T1000 (cell line): ENCODE measurements around the gene APCDD1L.
"Not testable (repeated sequence)": the region's sequence is repeated elsewhere in the genome, so short reads cannot be mapped to it uniquely, and the experiment has no call there.

Experiments
- DNase-seq: peaks from one replicate; lab custom pipeline; 2025; ENCODE audit warnings: mixed read lengths; lab: John Stamatoyannopoulos, UW

The APCDD1L gene

DNA sequence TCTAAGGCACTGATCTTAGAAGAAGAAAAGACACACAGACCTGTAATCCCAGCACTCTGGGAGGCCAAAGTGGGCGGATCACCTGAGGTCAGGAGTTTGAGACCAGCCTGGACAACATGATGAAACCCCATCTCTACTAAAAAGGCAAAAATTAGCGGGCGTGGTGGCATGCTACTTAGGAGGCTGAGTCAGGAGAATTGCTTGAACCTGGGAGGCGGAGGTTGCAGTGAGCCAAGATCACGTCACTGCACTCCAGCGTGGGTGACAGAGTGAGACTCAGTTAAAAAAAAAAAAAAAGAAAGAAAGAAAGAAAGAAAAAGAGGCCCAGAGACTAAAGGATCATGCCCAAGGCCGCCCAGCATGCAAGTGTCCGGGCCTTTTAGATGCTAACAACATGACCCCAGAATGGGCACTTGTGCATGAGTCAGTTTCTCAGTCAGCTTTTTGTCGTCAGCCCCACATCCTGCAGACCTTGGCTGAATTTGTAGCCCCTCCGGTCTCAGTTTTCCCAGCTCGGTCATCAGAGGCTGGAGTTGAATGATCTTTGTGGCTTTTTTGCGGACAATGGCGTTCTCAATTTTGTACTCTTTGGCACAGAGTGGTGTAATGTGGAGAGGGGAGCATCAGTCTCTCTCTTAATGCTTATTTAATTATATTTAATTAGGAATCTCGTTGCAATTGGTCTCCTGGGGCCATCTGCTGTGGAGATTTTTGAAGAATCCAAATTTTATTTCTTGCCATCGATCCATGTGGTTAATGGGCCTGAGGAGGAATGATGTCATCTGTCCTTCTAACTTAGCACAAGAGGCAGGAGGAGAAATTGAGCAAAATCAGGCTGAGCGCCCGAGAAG is 30.6 kb upstream of the APCDD1L start:
- no peak for DNase-seq

DNA sequence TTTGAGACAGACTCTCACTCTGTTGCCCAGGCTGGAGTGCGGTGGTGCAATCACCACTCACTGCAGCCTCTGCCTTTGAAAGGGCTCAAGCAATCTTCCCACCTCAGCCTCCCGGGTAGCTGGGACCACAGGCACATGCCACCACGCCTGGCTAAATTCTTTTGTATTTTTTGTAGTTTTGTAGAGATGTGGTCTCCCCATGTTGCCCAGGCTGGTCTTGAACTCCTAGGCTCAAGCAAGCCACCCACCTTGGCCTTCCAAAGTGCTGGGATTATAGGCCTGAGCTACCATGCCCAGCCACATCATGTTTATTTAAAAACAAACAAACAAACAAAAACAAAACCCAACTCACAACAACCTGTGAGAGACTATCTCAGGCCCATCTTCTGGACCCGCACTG is 29.7 kb upstream of the APCDD1L start:
- DNase-seq, result no peak

DNA sequence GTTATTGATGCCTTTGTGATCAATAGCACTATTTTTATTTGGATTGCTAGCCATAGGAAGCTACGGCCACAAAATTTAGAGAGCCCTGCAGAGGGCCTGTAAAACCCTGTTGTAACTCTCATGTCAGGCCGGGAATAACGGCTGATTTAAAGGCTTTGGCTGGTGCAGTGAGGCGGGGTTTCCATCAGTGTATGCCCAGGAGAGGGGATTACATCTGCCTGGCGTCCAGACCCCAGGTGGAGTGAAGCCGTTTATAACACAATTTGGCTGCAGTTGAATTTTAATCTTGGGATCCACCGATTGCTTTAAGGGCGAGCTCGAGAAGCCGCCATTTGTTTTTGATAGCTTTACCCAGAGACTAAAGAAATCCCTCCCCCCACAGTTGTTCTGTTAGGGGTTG is 29.1 kb upstream of the APCDD1L start:
- DNase-seq, result no peak

DNA sequence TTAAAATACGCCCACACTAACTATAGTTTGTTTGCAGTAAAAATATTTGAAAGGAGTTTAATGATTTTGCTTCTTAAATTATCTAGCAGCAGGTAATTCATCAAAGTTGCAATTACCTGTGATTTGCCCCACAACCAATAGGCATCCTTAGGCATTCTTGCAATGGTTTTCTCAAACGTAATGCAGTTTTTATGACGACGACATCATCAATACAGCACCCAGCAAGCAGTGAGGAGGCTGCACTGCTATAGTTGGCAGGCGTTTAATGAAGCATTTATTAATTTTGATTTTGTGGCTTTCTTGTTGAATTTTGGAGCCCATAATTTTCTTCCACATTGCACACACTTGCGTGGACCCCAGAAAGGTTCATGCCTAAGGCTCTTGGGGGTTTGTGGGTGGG is 28.1 kb upstream of the APCDD1L start:
- no peak for DNase-seq

DNA sequence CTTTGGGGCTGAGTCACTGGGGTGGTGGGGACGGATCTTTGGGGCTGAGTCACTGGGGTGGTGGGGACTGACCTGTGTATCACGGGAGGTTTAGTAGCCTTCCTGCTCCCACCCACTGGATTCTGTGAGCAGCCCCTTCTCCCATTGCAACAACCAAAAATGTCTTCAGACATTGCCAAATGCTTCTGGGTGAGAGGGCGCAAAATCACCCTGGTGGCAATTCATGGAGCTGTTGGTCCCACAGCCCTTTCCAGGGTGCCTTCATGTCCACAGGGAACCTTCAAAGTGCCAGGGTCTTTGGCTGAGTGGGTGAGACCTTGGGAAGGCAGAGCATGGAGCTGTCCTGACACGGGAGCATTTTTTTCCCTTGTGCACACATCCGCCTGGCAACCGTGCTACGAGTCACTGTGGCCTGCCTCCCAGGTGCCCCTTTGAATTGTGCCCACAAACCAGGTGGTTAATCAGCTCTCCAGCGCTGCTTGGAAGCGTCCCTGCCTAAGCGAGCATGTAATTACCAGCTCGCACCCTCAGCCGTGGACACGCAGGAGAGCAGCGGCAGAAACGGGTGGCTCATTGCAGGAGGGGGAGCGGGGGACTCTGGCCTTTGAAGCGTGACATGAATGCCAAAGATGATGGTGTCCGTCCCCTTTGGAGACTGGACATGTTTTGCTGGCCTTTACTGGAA is 27.4 kb upstream of the APCDD1L start:
- no peak for DNase-seq

DNA sequence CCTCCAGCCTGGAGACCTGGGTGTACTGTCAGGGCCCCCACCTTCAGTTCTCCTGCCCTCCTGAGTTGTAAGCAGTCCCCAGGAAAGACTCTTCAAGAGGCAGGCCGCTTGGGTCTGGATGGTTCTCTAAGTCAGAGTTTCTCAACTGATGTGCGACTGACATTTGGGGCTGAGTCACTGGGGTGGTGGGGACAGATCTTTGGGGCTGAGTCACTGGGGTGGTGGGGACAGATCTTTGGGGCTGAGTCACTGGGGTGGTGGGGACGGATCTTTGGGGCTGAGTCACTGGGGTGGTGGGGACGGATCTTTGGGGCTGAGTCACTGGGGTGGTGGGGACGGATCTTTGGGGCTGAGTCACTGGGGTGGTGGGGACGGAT is 26.8 kb upstream of the APCDD1L start:
- DNase-seq, result not testable (repeated sequence)

DNA sequence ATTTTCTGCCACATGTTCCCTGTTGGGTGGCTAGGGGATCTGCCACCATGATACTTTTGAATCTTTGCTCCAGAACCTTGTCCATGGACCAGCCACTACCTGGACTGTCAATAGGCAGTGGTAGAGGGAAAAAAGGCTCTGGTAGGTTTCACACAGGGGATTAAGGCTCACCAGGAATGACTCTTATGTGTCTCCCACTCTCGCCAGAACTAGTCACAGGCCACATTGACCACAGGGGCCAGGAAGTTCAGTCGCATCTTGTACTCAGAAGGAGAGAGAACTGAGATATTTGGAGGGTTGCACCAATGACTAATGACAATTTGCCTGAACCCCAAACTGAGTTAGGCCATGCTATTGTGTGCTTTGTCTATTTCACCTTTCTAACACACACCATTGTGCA is 23.6 kb upstream of the APCDD1L start:
- no peak for DNase-seq

DNA sequence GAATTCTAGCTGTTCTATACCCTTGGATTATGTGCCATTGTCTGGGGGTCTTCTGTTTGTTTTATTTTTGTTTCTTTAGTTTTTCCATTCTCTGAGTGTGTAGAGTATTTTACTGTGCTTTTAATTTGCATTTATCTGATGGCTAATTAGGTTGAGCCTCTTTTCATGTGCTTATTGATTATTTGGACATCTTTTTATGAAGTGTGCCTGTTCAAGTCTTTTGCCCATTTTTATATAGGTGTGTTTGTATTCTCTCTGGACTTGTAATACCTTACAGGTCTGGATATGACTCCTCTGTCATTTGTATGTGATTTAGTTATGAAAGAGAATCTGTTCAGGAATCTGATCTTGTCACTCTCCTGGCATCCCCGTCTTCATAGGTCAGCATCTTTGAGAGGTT is 22.6 kb upstream of the APCDD1L start:
- DNase-seq, result no peak

DNA sequence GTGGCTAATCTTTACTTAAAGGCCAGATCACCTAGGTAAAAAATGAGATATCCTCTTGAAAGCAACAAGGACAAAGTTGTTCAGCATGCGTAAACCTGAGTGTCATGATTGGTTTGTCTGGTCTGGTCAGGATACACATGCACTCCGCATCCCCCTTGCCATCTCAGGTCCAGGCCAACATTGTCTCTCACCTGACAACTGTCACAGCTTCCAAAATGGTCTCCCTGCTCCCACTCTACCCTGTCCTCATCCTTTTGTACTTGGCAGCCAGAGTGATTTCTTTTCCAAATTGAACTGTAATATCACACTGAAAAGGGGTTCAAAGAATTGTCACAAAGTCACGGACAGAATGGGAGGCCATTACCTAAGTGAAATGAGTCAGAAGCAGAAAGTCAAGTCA is 21.1 kb upstream of the APCDD1L start:
- no peak for DNase-seq

DNA sequence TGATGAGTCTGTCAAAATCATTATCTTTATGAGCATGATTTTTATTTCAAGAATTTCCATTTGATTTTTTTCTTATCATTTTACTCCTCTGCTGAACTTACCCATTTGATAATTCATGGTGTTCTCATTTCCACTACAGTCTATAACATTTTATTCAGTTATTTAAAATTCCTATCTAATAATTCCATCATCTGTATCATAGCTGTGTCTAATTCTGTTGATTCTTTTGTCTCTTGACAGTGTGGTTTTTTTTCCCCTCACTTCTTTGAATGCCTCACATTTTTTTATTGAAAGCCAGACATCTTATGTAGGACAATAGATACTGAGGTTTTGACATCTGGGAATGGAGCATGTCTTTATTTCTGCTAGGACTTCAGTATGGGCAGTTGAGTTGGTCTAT is 16.5 kb upstream of the APCDD1L start:
- no peak for DNase-seq

DNA sequence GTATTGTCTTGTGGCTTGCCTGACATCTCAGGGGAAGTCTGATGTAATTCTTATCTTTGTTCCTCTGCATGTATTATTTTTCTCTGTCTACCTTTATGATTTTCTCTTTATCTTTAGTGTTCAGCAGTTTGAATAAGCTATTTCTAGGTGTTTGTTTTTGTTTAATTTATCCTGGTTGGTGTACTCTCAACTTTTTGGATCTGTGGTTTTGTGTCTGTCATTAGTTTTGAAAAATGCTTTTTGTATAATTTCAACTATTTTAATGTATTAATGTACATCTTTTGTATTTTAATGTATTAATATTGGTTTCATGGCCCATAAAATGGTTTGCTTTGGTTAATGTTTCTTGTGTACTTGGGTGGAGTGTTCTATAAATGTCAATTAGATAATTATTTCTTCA is 15.9 kb upstream of the APCDD1L start:
- DNase-seq, result no peak

DNA sequence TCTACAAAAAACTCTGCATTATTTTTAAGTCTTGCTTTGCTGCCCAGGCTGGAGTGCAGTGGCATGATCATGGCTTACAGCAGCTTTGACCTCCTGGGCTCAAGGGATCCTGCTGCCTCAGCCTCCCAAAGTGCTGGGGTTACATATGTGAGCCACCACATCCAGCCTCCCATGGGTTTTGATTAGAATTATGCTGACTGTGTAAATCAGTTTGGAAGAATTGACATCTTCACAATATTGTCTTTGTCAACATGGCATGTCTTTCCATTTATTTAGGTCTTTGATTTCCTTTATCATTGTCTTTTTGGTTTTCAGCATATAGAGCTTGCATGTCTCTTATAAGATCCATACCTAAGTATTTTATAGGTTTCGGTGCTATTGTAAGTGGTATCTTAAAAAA is 13.2 kb upstream of the APCDD1L start:
- no peak for DNase-seq

DNA sequence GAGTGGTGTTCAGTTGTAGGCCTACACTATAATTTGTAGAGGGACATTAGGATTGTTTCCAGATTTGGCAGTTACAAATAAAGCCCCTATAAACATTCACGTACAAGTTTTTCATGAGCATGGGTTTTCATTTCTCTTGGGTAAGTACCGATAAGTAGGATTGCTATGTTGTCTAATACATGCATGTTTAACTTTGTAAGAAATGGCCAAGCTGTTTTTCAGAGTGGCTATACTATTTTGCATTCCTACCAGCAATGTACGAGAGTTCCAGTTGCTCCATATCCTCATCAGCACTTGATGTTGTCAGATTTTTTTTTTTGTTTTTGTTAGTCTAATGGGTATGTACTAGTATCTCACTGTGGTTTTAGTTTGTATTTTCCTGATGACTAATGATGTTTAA is 11.2 kb upstream of the APCDD1L start:
- no peak for DNase-seq

DNA sequence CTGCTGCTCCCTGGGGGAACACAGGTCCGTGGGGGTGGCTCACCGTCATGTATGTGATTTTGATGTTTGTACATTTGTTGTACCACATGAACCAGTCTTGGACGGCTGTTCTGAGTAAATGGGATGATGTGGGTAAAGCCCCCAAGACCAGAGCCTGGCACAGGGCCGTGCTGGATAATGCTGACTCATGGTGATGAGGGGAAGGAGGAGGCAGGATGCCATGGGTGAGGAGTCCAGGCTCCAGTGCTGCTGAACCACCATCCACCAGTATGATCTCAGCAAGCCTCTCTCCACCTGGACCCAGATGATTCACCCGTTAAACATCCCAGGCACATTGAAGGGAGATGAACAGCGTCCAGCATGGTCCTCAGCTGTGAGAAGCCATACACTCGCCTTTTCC is 9.6 kb upstream of the APCDD1L start:
- DNase-seq, result no peak

DNA sequence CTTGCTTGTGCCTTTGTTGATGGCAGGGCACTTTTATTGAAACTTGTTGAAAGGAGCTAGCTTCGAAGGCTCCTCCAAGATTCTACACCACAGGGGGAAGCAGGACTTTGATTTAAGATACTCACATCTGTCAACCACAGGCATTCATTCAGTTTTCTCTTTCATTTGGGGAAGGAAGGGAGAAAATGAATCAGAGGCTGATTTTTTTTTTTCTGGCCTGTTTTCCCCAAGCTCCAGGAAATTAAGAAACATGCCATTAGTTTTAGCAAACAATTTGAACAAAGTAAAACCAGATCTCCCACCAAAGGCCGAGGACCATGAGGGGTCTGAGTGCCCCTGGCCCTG is 8.7 kb upstream of the APCDD1L start:
- DNase-seq, result no peak

DNA sequence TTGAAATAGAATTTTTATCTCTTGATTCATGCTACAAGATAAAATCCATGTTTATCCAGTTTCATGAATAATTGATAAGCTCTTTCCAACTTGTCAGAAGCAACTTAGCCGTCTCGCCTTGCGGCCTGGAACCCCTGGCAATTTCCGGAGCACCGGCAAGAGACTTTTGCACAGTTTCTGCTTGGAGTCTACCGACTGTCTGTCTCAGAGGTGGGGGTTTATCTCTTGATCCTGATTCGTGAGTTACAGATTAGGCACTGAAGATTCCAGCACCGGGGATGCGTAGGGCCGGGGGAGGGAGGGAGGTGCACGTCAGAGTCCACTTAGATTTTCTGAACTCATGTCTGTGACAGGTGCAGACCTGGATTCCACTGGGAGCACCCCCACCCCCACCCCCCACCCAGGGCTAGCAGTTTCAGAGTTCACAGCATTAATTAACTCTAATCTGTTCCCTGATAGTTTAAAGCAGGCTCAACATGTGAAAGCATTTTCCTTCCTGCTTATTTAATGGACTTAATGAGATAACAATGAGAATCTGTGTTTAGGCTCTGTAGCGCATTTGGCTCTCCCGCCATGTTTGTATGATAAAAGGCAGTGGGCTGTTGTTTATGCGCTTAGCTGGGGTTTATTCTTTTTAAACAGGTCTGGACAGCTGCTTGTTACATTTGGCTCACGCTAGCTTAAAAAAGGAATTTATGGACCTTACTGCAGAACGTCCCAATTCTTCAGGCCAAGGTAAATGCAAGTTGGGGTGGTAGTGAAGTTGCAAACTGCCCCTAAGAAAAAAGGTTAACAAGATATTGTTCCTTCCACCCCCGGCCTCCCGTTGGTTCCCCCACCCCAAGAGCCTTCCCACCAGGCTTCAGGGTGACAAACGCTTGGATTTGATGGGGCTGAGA is 8.1 kb upstream of the APCDD1L start:
- no peak for DNase-seq

DNA sequence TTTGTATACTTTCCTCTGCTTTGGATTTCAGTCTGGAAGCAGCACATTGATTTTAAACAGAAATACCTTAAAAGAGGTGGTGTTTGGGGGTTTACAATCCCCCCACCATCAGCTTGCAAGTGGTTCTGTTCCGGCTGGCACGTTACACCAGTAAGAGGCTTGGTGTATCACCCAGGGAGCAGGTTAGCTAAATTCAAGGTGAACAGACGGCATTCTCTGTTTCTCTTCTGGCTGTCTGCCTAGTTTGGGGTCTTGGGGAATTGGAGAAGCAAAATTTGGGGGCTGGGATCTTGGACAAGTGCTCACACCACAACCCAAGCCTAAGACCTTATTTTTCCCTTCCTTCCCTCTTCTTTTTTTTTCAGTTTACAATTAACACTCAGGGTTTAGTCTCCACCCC is 7.5 kb upstream of the APCDD1L start:
- DNase-seq, result no peak

DNA sequence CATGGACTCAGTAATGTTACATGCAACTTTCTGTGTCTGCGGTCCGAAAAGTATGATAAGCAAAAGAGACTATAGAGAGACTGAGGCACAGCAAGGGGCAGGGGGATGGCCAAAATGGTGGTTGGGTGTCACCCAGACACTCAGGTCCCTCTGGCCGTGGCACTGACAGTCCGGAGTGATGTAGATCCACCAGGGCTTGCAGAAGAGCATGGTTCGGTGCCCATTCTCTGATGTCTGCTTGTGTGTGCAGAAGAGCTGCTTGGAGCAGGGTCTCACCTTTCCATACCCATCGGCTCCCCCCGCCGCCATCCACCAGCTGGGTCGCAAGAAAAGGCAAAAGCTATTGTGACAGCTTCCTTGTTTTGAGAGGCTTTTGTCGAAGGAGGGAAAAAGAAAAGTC is 6.6 kb upstream of the APCDD1L start:
- no peak for DNase-seq

DNA sequence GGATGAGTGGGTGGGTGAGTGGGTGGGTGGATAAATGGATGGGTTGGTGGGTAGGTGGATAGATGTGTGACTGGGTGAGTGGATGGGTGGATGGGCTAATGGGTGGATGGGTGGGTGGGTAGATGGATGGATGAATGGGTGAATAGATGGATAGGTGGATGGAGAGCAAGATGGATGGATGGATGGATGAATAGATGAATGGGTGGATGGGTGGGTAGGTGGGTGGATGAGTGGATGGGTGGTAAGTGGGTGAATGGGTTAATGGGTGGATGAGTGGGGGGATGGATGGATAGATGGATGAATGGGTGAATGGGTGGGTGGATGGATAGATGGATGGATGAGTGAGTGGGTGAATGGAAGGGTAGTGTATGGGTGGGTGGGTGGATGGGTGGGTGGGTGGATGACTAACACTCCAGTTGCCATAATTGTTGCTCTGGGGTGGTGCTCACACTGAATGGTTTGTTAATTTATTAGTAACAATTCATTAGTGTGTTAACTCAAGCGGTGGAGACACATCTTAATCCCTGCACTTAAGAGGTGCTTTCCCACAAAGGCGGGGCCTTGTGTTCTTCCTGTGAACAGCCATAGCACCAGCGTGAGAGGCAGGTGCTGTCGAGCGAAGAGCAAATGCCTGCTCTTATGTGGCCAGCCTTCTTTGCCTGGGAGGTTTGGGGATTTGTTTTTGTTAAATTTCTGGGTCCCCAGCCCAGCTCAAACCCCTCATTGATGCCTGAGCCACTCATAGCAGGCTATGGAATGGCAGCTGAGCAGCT is 4.9 kb upstream of the APCDD1L start:
- DNase-seq, result no peak

DNA sequence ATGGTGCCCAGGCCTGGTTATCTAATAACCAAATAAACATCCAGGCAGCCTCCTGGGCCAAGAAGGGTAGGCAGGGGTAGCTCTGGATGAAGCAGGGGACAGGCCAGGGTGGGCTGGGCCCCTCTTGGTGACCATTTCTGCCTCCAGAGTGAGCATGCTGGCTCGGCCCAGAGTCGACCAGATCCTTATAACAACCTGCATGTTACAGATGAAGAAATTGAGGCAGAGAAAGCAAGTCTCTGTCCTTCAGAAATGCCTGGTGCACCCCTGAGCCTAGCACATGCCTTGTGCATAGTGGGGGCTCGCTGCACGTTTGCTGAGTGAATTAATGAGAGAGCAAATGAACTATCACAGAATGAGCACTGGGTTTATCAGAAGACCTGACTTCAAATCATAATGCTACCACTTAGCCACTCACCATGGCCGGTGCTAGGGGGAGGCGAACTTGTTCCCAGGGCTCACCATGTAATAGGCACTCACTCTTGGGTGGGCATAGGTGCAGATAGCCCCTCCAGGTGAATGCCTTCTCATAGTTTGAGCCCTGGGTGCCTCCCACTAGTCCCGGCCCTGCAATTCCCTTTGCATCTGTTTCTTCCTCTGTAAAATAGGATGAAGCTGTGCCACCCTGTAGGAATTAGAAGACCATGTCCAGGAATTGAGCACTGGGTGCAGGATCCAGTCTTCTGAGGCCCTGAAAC is 3.8 kb upstream of the APCDD1L start:
- DNase-seq, result no peak

DNA sequence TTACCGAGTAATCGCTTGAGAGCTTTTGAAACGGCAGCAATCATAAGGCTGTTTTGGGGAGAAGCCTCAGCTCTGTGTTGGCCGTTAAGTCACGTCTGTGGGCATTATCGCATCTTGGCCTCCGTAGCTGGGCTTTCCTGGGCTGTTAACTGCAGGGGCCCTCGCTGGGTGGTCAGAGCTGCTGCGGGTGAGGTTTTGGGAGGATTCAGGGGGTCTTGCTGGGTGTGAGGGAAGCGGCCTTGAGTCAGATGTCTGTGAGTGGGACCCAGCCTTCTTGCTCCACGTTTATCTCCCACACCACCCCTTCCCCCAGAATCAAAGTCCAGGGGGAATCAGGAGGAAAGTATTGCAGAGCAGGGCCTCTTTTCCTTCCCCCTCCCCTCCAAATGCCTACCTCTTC is 3.2 kb upstream of the APCDD1L start:
- no peak for DNase-seq
